Fibroblast of the aortic adventitia (primary cell): ENCODE data around the gene ZNHIT3. TPM values are rescaled to one million over a fixed set of nuclear protein-coding genes. Genes with fewer than 3 reads are reported as not detected.

Experiments used
- DNase-seq: peaks from one replicate; pipeline ENCODE4 v3.0.0-alpha.2; 2010; ENCODE audit warnings: low read depth
- H3K4me3 ChIP-seq: 2 replicates; pipeline ENCODE4 v1.5.1; 2011; ENCODE audit warnings: low read depth, mild to moderate bottlenecking, control low read depth, low read length, moderate library complexity
- CTCF ChIP-seq: IDR thresholded peaks from 2 replicates; pipeline ENCODE4 v1.5.1; 2011; ENCODE audit warnings: mild to moderate bottlenecking, low read length, control low read depth, inconsistent platforms; ENCODE audit not compliant: insufficient read depth
- total RNA-seq: library from RNA; depleted of rRNA; stranded (reverse); fragments of >200 nt; gene quantifications from 2 replicates; pipeline ENCODE4 v1.2.3, GENCODE V29; 2012; ENCODE audit warnings: low replicate concordance

Gene ZNHIT3
- total RNA-seq, 1 donor: 26.9 TPM

- TF ChIP-seq CTCF: no peak
- no peak overlapping the region for H3K4me3 ChIP-seq
- no peak for DNase-seq
Measured at GRCh38 chr17:36525888-36526287, 39.4 kb downstream of the ZNHIT3 start.

- no peak for DNase-seq
- TF ChIP-seq CTCF: no peak
- H3K4me3 ChIP-seq: no peak overlapping the region
Measured at GRCh38 chr17:36527621-36528250, 41.3 kb downstream of the ZNHIT3 start.

- TF ChIP-seq CTCF: no peak
- H3K4me3 ChIP-seq: no peak overlapping the region
- DNase-seq: peak; percentile 20
Measured at GRCh38 chr17:36529121-36529520, 42.6 kb downstream of the ZNHIT3 start.

- TF ChIP-seq CTCF: no peak
- no peak for DNase-seq
- no peak overlapping the region for H3K4me3 ChIP-seq
Measured at GRCh38 chr17:36532435-36532975, 46.0 kb downstream of the ZNHIT3 start.

- DNase-seq: peak; percentile 32
- H3K4me3 ChIP-seq: peak overlapping the region; percentile 97
- peak; percentile 55 for TF ChIP-seq CTCF
Measured at GRCh38 chr17:36533935-36534839, 47.7 kb downstream of the ZNHIT3 start.

- DNase-seq: peak; percentile 82
- H3K4me3 ChIP-seq: peak within 1 kb of the TSS; percentile 97
- no peak for TF ChIP-seq CTCF
Measured at GRCh38 chr17:36534840-36535668, 48.6 kb downstream of the ZNHIT3 start, which contains the start of the genes MYO19 and PIGW. MYO19 (minus strand) TSS chr17:36534868; CDS start chr17:36532538, 2,330 bp downstream. PIGW (plus strand) TSS chr17:36534987; CDS start chr17:36537102, 2,115 bp downstream.
